Stimulated activated naive CD8-positive, alpha-beta T cell treated with anti-CD3 and anti-CD28 coated beads, Interleukin-15, amount 100 ng/mL, for 72 hours (primary cell): ENCODE data around the gene CDH13.

Source experiments
- ATAC-seq: fragments of 150-1000 bp; cut with Tn5 transposase; 2 replicates; pipeline ENCODE4 v1.10.0; 2021; ENCODE audit warnings: mild to moderate bottlenecking, moderate library complexity
- DNase-seq, 2 donors: peaks; one replicate each; pipeline ENCODE4 v3.0.0; 2021 to 2022
- H3K27ac Mint-ChIP-seq, 2 donors: one replicate each; pipeline ENCODE4 v1.8.0; 2022; ENCODE audit warnings: mild to moderate bottlenecking in 2 of 2, mixed read lengths in 2 of 2, moderate library complexity in 2 of 2
- H3K27me3 Mint-ChIP-seq: one replicate; pipeline ENCODE4 v1.8.0; 2022; ENCODE audit warnings: mixed read lengths
- H3K4me1 Mint-ChIP-seq: one replicate; pipeline ENCODE4 v1.8.0; 2022; ENCODE audit warnings: mild to moderate bottlenecking, mixed read lengths
- H3K4me3 Mint-ChIP-seq, 2 donors: one replicate each; pipeline ENCODE4 v1.8.0; 2022; ENCODE audit warnings: mild to moderate bottlenecking in 2 of 2, mixed read lengths in 2 of 2, moderate library complexity in 1 of 2
- H3K9me3 Mint-ChIP-seq, 2 donors: one replicate each; pipeline ENCODE4 v1.8.0; 2022; ENCODE audit warnings: mixed read lengths in 2 of 2

CDH13 gene

GRCh38 chr16:83137326-83137781 is 510.6 kb downstream of the CDH13 start:
- peak overlapping the region; percentile 66 to 71 for H3K4me3 Mint-ChIP-seq
- H3K27me3 Mint-ChIP-seq, result no peaks in the 10 kb centered on the region
- DNase-seq (peak; percentile 5 to 41), ATAC-seq (peak; percentile 88)
- H3K4me1 Mint-ChIP-seq, result peaks cover 12% of the 10 kb centered on the region
- no peaks in the 10 kb centered on the region for H3K9me3 Mint-ChIP-seq
- H3K27ac Mint-ChIP-seq, result peak overlapping the region; percentile 7 to 57

- no peak for ATAC-seq
- Mint-ChIP-seq H3K27me3 (no peaks in the 10 kb centered on the region), H3K27ac (no peak overlapping the region), H3K9me3 (no peaks in the 10 kb centered on the region), H3K4me1 (peaks cover 12% of the 10 kb centered on the region), H3K4me3 (peak overlapping the region; percentile 66 to 71)
- DNase-seq, result no peak
These were observed 511.1 kb downstream of the CDH13 start for GRCh38 chr16:83137894-83138293.

- H3K27me3 Mint-ChIP-seq, result no peaks in the 10 kb centered on the region
- no peaks in the 10 kb centered on the region for H3K9me3 Mint-ChIP-seq
- H3K27ac Mint-ChIP-seq, result peak overlapping the region in 1 of 2 donors; percentile 12
- H3K4me1 Mint-ChIP-seq, result peaks cover 12% of the 10 kb centered on the region
- no peak overlapping the region for H3K4me3 Mint-ChIP-seq
- ATAC-seq (no peak), DNase-seq (no peak)
These were observed 511.7 kb downstream of the CDH13 start for GRCh38 chr16:83138512-83138911.

- no peak overlapping the region for H3K27ac Mint-ChIP-seq
- DNase-seq (no peak), ATAC-seq (no peak)
- H3K9me3 Mint-ChIP-seq, result no peaks in the 10 kb centered on the region
- H3K4me1 Mint-ChIP-seq, result peaks cover 12% of the 10 kb centered on the region
- no peak overlapping the region for H3K4me3 Mint-ChIP-seq
- H3K27me3 Mint-ChIP-seq, result no peaks in the 10 kb centered on the region
These were observed 512.4 kb downstream of the CDH13 start for GRCh38 chr16:83138976-83139690.

GRCh38 chr16:83143788-83144187 is 517.0 kb downstream of the CDH13 start:
- H3K9me3 Mint-ChIP-seq, result no peaks in the 10 kb centered on the region
- no peak overlapping the region for H3K27ac Mint-ChIP-seq
- no peak for DNase-seq

GRCh38 chr16:83145297-83145696 is 518.5 kb downstream of the CDH13 start:
- no peak for DNase-seq
- no peaks in the 10 kb centered on the region for H3K27me3 Mint-ChIP-seq
- no peak overlapping the region for H3K4me3 Mint-ChIP-seq
- no peaks in the 10 kb centered on the region for H3K9me3 Mint-ChIP-seq
- no peaks in the 10 kb centered on the region for H3K4me1 Mint-ChIP-seq
- no peak for ATAC-seq
- no peak overlapping the region for H3K27ac Mint-ChIP-seq

More at GRCh38 chr16:83143788-83144187, 517.0 kb downstream of the CDH13 start:
- H3K27me3 Mint-ChIP-seq, result no peaks in the 10 kb centered on the region
- ATAC-seq, result no peak
- no peaks in the 10 kb centered on the region for H3K4me1 Mint-ChIP-seq
- no peak overlapping the region for H3K4me3 Mint-ChIP-seq

GRCh38 chr16:83147244-83147643 is 520.5 kb downstream of the CDH13 start:
- H3K27me3 Mint-ChIP-seq, result no peaks in the 10 kb centered on the region
- no peaks in the 10 kb centered on the region for H3K4me1 Mint-ChIP-seq
- H3K27ac Mint-ChIP-seq, result no peak overlapping the region
- H3K4me3 Mint-ChIP-seq, result no peak overlapping the region
- no peak for DNase-seq
- H3K9me3 Mint-ChIP-seq, result peaks cover 0 to 5% of the 10 kb centered on the region in 2 donors
- ATAC-seq, result no peak

GRCh38 chr16:83158320-83158957 is 531.7 kb downstream of the CDH13 start:
- peak overlapping the region in 1 of 2 donors; percentile 14 for H3K27ac Mint-ChIP-seq
- DNase-seq, result no peak
- no peak for ATAC-seq
- no peak overlapping the region for H3K4me3 Mint-ChIP-seq
- H3K27me3 Mint-ChIP-seq, result no peaks in the 10 kb centered on the region
- H3K9me3 Mint-ChIP-seq, result peaks cover 4 to 14% of the 10 kb centered on the region in 2 donors
- no peaks in the 10 kb centered on the region for H3K4me1 Mint-ChIP-seq

GRCh38 chr16:83159049-83159448 is 532.3 kb downstream of the CDH13 start:
- Mint-ChIP-seq H3K4me3 (no peak overlapping the region), H3K27ac (no peak overlapping the region), H3K4me1 (no peaks in the 10 kb centered on the region), H3K9me3 (peaks cover 5 to 14% of the 10 kb centered on the region in 2 donors), H3K27me3 (no peaks in the 10 kb centered on the region)
- no peak for DNase-seq
- ATAC-seq, result no peak

GRCh38 chr16:83160287-83161020 is 533.7 kb downstream of the CDH13 start:
- peaks cover 5 to 14% of the 10 kb centered on the region in 2 donors for H3K9me3 Mint-ChIP-seq
- ATAC-seq, result no peak

GRCh38 chr16:83162791-83163190 is 536.0 kb downstream of the CDH13 start:
- DNase-seq, result no peak
- no peak for ATAC-seq
- H3K4me3 Mint-ChIP-seq, result no peak overlapping the region
- H3K27me3 Mint-ChIP-seq, result no peaks in the 10 kb centered on the region
- H3K27ac Mint-ChIP-seq, result no peak overlapping the region
- H3K9me3 Mint-ChIP-seq, result peaks cover 5 to 14% of the 10 kb centered on the region in 2 donors
- H3K4me1 Mint-ChIP-seq, result no peaks in the 10 kb centered on the region

More at GRCh38 chr16:83160287-83161020, 533.7 kb downstream of the CDH13 start:
- no peaks in the 10 kb centered on the region for H3K27me3 Mint-ChIP-seq
- no peak overlapping the region for H3K27ac Mint-ChIP-seq
- no peaks in the 10 kb centered on the region for H3K4me1 Mint-ChIP-seq
- no peak for DNase-seq
- no peak overlapping the region for H3K4me3 Mint-ChIP-seq

- Mint-ChIP-seq H3K4me1 (no peaks in the 10 kb centered on the region), H3K4me3 (no peak overlapping the region), H3K27ac (no peak overlapping the region), H3K27me3 (no peaks in the 10 kb centered on the region), H3K9me3 (peaks cover 5 to 7% of the 10 kb centered on the region in 2 donors)
- no peak for DNase-seq
- ATAC-seq, result no peak
These were observed 538.0 kb downstream of the CDH13 start for GRCh38 chr16:83164816-83165215.

GRCh38 chr16:83171396-83171795 is 544.6 kb downstream of the CDH13 start:
- ATAC-seq (no peak), DNase-seq (no peak)
- Mint-ChIP-seq H3K4me3 (no peak overlapping the region), H3K9me3 (no peaks in the 10 kb centered on the region), H3K4me1 (no peaks in the 10 kb centered on the region), H3K27ac (no peak overlapping the region), H3K27me3 (no peaks in the 10 kb centered on the region)

GRCh38 chr16:83174671-83175070 is 547.9 kb downstream of the CDH13 start:
- ATAC-seq (no peak), DNase-seq (no peak)
- Mint-ChIP-seq H3K27me3 (no peaks in the 10 kb centered on the region), H3K4me1 (no peaks in the 10 kb centered on the region), H3K4me3 (no peak overlapping the region), H3K27ac (no peak overlapping the region), H3K9me3 (no peaks in the 10 kb centered on the region)

GRCh38 chr16:83176802-83177201 is 550.0 kb downstream of the CDH13 start:
- H3K4me3 Mint-ChIP-seq, result no peak overlapping the region
- no peaks in the 10 kb centered on the region for H3K4me1 Mint-ChIP-seq
- no peaks in the 10 kb centered on the region for H3K27me3 Mint-ChIP-seq
- H3K9me3 Mint-ChIP-seq, result no peaks in the 10 kb centered on the region
- no peak for DNase-seq
- no peak for ATAC-seq
- no peak overlapping the region for H3K27ac Mint-ChIP-seq

- no peak for ATAC-seq
- no peak overlapping the region for H3K4me3 Mint-ChIP-seq
- H3K27ac Mint-ChIP-seq, result no peak overlapping the region
These were observed 559.1 kb downstream of the CDH13 start for GRCh38 chr16:83185902-83186301.

More at GRCh38 chr16:83185902-83186301, 559.1 kb downstream of the CDH13 start:
- Mint-ChIP-seq H3K27me3 (no peaks in the 10 kb centered on the region), H3K9me3 (no peaks in the 10 kb centered on the region), H3K4me1 (no peaks in the 10 kb centered on the region)
- no peak for DNase-seq
